GM12872 (cell line): ENCODE data around the gene CGREF1.

ENCODE experiments used
- CTCF ChIP-seq: IDR thresholded peaks from 3 replicates; pipeline ENCODE4 v1.5.1; 2011; ENCODE audit warnings: low read depth, mild to moderate bottlenecking, low read length, moderate library complexity; ENCODE audit not compliant: insufficient read depth

CGREF1 gene

GRCh38 chr2:27118525-27119329 lies at the start of gene CGREF1:
TSS of gene CGREF1 (minus strand) at chr2:27119128. CDS start at chr2:27104366, 14,762 bp downstream.
- no peak for TF ChIP-seq CTCF

GRCh38 chr2:27164960-27165763 lies 46.2 kb upstream of the CGREF1 start:
- TF ChIP-seq CTCF = no peak

GRCh38 chr2:27162151-27163121 lies 43.5 kb upstream of the CGREF1 start:
- TF ChIP-seq CTCF = no peak

- TF ChIP-seq CTCF = no peak
Measured at GRCh38 chr2:27160191-27160590, 41.3 kb upstream of the CGREF1 start.

- TF ChIP-seq CTCF = no peak
Measured at GRCh38 chr2:27159271-27159670, 40.3 kb upstream of the CGREF1 start.

- no peak for TF ChIP-seq CTCF
Measured at GRCh38 chr2:27158468-27158867, 39.5 kb upstream of the CGREF1 start.
